Activated gamma-delta T cell (primary cell): Measurements from ENCODE around the gene KLHL29.

Source experiments
- DNase-seq: peaks from one replicate; lab custom pipeline; 2025; lab: John Stamatoyannopoulos, UW

The KLHL29 gene

GRCh38 chr2:23571085-23571484 is 186.1 kb downstream of the KLHL29 start:
- DNase-seq: no peak

DNA sequence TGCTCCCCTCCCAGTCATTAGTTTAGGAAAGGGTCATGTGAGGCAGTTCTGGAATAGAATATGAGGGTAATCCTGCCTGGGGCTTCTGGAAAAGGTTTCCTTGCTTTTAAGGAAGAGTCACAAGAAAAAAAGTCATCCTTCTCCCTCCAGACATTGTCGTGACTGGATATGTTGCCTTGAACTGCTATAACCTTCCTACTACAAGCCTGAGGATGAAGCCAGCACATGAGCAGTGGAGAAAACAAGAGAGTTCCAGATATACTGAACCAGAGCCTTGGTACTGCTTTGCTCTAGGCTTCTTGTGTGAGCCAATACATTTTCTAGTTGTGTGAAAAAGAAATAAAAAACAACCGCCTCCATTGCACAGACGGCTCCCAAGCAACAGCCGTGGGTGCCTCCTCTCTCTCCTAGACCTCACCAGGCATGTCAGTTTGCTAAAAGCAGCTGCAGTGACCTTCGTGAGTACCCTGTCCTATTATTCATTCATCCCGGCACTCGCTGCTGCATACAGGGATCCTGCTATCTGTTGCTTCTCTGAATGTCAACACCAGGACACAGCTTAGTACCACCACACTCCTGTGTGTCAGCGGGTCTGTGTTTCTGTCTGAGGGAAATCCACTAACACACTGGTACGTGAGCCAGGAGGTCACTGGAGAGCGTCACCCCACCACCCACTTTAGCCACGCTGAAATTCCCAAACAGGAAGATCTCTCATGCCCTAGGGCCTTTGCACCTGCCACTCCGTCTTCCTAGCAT is 186.7 kb downstream of the KLHL29 start:
- no peak for DNase-seq

- DNase-seq: no peak
Observed at GRCh38 chr2:23574919-23575654, 190.1 kb downstream of the KLHL29 start.

DNA sequence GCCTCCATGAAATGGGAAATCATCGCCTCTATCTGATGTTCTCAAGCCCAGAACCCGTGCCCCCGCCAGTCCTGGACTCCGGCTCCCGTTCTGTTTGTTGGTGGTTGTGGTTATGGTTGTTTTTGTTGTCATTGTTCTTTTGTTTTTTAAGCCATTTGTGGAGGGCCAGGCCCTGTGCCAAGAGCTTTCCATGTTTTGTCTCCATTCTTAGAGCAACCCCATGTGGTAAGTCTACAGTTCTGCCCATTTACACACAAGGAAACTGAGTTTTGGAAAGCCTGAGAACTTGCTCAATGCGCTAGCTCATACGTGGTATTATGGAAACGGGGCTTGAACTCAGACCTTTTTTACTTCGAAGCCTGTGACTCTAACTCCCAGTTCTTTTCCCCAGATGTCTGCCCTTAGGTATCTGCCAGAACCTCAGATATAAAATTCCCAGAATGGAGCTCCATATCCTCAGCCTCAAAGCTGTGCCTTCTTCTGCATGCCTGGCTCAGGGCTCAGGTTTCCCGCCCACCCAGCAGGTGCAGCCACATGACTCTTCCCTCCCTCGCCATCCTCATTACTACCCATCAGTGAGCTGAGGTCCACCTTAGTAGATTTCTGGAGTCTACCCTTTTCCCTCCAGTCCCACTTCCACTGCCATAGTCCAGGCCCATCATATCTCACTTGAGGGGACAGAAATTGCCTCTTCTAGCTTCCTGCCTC is 194.1 kb downstream of the KLHL29 start:
- DNase-seq: no peak

DNA sequence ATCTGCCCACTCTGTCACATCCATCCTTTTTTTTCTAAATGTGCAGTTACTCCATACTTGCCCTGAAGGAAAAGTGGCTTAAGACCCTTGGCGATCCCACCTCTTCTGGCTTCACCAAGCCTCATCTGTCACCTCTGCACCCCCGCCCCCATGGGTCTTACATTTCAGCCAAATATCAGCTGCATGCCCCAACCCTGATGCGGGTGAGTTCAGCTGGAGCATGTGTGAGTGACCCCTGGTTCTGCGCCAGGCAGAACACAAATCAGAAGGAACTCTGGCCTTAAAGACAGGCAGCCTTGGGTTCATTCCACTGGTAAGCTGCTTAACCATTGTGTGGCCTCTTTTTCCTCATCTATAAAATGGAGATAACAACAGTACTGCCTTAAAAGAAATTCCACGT is 194.7 kb downstream of the KLHL29 start:
- DNase-seq: no peak

DNA sequence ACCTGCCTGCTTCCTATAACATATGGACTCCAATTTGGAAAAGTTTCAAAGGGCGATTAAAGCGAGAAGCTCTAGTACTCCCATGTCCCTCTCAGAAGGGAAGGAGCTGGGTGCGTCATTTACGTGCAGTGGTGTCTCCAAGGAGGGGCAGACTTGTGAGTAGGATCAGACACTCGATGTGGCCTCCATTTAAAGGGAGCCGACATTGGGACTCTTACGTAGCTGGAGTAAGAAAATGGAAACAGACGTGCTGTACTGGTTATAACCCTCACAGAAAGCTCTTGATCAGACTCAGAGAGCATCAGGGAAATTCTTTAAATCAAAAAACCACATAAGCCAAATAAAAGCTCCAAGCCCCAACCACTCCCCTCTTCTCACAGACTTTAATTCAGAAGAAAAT is 198.5 kb downstream of the KLHL29 start:
- no peak for DNase-seq

GRCh38 chr2:23584054-23584745 is 199.2 kb downstream of the KLHL29 start:
- no peak for DNase-seq

DNA sequence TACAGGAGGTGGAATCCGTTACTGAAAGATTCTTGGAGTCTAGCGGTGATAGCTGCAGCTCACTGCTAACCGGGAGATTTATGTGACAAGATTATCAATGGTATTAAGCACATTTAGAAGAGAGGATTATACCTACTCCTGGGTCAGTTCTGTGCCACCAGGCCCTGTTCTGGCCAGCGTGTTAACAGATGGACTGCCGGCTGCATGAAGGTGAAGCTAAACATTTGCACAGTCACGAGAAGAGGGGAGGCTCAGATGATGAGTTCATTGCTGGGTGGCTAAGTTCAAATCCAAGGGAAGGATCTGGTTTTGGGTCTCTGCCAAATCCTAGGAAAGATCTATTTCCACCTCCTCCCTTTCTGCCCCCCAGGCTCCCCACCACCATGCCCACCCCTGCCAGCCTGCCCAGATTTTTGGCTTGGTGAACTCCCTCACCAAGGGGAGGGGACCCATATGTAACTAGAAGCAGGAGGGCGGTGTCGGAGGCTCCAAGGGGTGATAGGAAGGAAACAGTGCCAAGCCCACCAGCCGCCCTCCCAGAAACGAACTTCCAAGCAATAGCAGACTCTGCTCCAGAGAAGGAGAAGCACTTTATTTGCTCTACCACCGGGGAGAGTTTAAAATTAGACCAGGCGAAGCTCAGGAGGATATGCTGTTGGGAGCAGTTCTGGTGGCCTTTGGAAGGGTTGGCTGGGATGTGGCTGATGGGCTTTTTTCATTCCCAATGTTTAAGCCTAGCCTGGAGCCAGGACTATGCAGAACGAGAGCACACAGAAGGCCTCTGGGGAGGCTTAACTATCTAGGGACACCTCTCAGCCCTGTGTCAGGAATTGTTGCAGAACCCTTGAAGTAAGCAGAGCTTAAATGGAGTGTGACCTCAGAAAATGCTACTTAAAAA is 200.5 kb downstream of the KLHL29 start:
- DNase-seq: no peak

DNA sequence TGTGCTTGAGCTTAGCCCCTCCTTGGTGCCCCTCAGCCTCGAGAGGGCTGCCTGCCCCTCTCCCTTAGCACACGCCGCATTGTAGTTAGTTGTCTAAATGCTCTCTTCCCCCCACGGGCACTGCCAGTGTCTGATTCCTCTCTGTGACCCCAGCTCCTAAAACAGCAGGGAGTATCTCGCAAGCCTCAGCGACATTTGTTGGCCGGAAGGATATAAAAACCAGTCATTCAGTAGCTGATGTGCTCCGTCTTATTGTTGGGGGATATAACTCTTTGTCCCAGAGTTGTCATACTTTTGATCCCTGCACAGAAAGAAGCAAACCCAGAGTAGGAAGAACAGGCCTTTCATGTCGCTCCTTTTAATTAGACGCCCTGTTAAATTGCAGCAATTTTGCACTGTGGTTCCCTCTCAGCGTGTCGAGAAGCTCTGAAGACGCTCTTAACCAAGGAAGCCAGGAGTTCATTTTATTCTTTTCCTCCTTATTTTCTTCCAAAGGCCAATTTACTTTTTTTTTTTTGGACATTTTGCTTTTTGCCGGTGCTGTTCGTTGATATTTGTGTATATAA is 201.8 kb downstream of the KLHL29 start:
- no peak for DNase-seq

- DNase-seq: no peak
Observed at GRCh38 chr2:23587341-23587880, 202.4 kb downstream of the KLHL29 start.

DNA sequence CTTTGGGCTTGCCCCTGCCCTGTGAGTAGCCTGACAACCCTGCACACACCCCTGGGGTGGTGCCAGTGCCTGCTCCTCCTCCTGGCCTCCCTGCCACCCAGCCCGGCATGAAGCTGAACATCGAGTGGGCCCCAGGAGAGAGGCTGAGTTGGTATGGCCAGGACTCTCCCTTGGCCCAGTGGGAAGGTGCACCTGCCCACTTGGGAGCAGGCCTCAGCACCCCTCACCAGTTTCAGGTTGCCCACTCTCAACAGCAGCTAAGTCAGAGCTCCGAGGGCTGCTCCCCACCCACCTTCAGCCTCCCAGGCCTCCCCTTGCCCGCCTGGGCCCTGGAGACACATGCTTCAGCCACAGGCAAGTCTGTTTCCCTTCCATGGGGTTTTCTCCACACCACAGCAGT is 203.1 kb downstream of the KLHL29 start:
- DNase-seq: no peak

DNA sequence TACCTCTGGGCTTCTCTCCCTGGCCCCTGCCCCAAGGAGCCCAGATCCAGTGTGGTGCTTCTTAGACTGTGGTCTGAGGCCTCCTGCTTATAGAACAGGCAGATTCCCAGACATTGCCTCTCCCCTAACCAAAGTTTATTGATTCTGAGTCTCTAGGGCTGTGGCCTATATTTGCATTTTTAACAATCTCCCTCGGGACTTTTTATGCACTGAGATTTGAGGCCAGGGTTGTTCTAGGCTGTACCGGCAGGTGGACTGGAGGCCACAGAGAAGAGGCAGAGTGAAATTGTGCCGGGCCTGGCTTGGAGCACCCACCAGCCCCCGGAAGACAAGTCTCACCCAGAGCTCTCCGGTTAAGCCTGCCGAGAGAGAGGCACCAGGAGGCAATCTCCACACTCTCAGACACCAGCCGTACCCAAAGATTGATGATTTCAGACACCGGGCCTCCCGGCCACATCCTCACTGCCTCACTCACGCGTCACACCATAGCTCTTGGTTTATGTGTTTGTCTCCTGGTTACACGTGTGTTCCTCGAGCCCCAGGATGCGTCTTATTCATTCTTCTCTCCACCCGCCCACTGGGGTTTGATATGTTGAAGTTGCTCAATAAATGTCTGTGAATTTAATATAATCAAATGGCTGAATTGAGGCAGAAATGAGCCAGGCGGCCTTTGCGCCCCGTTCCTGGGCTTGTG is 203.7 kb downstream of the KLHL29 start:
- DNase-seq: no peak

GRCh38 chr2:23589220-23589647 is 204.3 kb downstream of the KLHL29 start:
- DNase-seq: no peak

DNA sequence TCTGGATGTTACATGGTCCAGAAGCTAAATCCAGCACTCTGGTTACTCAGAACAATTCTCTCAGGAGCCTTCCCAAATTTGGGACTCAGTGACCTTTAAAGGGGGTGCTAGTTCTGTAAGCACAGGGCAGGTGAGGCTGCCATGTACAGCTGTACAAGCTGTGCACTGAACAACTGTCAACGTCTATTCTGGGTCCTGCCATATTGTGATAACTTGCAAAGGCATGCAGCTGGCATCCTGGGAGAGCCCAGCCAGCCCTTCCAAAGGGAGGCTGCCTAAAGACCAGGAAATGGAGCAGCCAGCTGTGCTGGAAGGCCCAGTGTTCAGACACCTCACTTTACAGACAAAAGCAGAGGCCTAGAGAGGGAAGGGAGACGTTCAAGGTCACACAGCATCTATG is 204.8 kb downstream of the KLHL29 start:
- no peak for DNase-seq

DNA sequence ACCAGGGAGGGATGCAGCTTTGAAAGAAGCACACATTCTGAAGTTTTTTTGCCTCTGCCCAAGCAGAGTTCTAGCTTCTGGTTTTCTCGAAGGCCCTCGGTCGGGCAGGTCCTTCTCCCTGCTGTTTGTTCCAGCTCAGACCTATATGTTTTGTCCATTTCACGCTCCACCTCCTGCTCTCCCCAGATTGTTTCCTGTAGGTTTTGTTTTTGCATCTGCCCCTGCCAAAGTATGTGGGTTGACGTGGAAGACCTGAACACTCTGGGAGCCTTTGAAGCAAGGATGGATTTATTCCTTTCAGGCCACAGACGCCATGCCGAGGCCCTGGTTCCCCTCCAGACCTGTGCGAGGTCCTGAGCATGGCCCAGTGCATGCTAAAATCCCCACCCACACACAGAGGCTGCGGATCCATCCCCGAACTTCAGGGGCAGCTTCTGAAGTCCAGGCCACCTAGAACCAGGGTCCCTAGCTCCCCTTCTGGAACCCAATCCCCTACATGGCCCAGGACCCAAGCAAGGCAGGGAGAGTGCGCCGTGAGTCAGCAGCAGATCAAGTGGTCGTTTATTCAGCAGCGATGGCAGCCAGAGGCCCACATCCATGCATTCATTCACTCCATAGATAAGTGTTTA is 205.4 kb downstream of the KLHL29 start:
- no peak for DNase-seq

- DNase-seq: no peak
Observed at GRCh38 chr2:23591111-23591510, 206.1 kb downstream of the KLHL29 start.

GRCh38 chr2:23592061-23592685 is 207.2 kb downstream of the KLHL29 start:
- no peak for DNase-seq

DNA sequence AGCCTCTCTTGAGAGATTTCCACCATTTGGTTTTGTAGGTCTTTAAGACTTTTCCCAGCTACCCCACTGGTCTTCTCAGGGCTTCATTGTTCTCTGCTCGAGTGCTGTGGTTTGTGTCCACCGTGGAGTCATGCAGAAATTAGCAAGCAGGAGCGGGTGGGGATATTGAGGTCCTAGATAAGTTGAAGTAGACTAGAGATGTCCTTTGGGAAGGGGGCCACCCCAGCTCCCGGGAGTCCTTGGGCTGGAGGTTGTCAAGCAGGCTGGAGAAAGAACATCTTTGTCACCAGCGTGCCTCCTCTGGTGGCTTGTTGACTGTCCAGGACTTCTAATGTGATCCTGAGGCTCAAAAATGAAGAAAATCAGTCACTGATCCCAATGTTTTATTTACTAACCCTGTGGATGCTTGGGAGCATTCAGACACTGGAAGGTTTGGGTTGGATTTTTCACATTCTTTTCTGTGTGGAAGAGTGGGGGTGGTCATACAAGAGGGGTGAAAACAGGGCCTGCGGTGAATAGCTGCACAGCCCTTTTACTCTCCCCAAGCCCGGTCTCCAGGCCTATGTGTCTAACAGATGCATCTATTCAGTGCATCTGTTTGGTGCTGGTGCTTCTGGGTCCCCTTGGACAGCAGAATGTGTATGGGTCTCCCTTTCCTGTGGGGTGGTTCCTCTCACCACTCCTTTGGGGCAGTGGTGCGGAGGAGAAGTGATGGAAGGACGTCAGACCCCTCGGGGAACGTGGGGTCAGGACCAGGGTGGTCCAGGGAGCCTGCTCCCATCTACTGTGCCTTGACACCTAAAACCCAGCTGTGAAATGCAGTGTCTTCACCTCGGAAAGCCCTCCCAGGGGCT is 208.1 kb downstream of the KLHL29 start:
- no peak for DNase-seq
